ENCODE measurements around the gene EML1.

The EML1 gene

DNA sequence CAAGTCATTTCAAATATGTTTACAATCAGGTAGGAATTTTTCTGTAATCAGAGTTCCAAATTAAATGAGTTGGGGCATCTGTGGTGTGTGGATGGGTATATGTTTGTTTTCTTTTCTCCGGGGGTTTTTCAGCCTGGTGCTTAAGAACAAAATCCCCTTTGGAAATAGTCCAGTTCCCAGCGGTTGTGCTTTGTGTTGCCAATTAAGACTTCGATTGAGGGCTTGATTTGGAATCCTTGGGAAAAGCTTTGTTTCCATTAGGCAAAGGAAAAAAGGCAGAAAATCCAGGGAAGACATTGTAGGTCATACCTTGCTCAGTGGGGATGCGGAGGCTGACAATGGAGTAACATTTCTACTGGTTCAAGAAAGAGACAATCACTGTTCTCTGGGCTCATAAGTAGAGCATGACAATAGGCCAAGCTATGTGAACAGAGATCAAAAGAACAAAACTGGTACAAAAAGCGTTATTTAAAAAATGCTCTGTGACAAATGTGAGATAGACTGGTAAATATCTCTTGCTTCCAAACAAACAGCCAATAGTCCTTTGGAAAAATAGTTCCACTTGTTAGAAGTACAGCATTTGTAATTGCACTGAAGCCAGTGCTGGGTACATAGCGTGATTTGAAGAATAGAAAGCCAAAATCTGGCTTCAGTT, 79.7 kb downstream of the EML1 start:
- intact Hi-C loops (cut with DNase I; ENCODE audit: low total_unique reads), result no loop called here
- no peak overlapping the region for H3K4me3 ChIP-seq
- no peaks in the 10 kb centered on the region for H3K4me1 ChIP-seq
- TF ChIP-seq, protein P1, sequence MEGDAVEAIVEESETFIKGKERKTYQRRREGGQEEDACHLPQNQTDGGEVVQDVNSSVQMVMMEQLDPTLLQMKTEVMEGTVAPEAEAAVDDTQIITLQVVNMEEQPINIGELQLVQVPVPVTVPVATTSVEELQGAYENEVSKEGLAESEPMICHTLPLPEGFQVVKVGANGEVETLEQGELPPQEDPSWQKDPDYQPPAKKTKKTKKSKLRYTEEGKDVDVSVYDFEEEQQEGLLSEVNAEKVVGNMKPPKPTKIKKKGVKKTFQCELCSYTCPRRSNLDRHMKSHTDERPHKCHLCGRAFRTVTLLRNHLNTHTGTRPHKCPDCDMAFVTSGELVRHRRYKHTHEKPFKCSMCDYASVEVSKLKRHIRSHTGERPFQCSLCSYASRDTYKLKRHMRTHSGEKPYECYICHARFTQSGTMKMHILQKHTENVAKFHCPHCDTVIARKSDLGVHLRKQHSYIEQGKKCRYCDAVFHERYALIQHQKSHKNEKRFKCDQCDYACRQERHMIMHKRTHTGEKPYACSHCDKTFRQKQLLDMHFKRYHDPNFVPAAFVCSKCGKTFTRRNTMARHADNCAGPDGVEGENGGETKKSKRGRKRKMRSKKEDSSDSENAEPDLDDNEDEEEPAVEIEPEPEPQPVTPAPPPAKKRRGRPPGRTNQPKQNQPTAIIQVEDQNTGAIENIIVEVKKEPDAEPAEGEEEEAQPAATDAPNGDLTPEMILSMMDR (IDR thresholded peaks at IDR 0.05), result no peak
- no peaks in the 10 kb centered on the region for H3K9me3 ChIP-seq
- H3K27me3 ChIP-seq, result no peaks in the 10 kb centered on the region
- no peaks in the 10 kb centered on the region for H3K36me3 ChIP-seq
- no peak overlapping the region for H3K27ac ChIP-seq
- DNase-seq, result no peak

DNA sequence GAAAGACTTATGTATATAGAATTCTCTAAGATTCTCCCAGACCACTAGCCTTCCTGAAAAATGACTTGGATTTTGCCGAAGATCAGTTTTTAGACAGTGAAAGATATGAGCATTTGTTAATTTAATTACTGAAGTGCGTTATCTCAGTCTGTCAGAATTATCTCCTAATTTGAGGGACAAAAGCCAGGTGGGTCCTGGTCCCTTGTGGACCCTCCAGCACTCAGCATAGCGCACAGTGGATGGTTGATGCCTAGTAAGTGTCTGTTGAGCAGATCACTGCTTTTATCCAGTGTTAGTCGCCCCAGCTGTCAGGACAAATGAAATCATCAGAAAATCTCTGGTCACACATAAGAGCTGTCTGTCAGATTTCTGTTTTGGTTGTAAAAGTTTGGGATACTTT, 80.4 kb downstream of the EML1 start:
- no peaks in the 10 kb centered on the region for H3K9me3 ChIP-seq
- TF ChIP-seq, protein P1 (IDR thresholded peaks at IDR 0.05), result no peak
- no peaks in the 10 kb centered on the region for H3K36me3 ChIP-seq
- no peak for DNase-seq
- no peak overlapping the region for H3K4me3 ChIP-seq
- no peaks in the 10 kb centered on the region for H3K27me3 ChIP-seq
- H3K27ac ChIP-seq, result no peak overlapping the region
- intact Hi-C loops (cut with DNase I; ENCODE audit: low total_unique reads), result no loop called here
- H3K4me1 ChIP-seq, result peaks cover 0 to 2% (median 0%) of the 10 kb centered on the region in 4 donors

DNA sequence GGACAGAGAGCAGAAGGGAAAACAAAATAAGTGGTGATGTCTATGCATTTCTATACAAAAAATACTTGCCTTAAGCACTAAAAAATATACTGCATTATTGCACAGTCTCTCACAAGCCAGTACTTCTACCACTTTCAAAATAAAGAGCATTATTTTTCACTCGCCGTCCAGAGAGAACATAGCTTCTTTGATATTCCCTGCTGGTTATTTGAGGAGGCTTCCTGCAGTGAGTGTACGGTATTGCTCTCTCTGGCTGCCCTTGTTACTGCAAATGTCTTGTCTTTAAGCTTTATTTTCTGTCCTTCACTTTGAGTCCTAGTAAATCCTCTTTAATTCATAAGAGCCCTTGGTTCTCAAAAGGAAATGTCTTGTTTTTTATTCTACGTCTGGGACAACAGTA, 81.1 kb downstream of the EML1 start:
- intact Hi-C loops (cut with DNase I; ENCODE audit: low total_unique reads), result no loop called here
- H3K27me3 ChIP-seq, result no peaks in the 10 kb centered on the region
- H3K27ac ChIP-seq, result no peak overlapping the region
- DNase-seq, result no peak
- TF ChIP-seq, protein P1 (IDR thresholded peaks at IDR 0.05), result no peak
- H3K4me1 ChIP-seq, result peaks cover 0 to 9% (median 0%) of the 10 kb centered on the region in 4 donors
- H3K9me3 ChIP-seq, result no peaks in the 10 kb centered on the region
- no peaks in the 10 kb centered on the region for H3K36me3 ChIP-seq
- H3K4me3 ChIP-seq, result no peak overlapping the region

DNA sequence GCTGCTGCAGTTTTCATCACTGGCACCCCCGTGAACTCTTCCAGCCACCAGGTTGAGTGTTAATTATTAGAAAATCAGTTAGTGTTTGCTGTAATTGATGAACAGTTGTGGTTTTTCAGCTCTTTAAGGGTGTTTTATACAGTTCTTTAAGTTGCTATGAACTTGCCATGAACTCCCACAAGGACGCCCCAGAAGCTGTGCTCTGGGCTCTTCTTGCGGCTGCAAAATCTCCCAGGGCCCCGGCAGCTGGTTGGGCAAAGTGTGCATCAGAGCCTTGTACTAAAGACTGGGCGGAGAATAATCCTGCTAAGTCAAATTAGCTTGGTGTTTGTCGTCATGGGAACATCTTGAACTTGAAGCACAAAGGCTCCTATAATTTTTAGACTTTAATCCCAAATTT, 82.2 kb downstream of the EML1 start:
- Histone ChIP-seq H3K4me1 (peaks cover 0 to 20% (median 8%) of the 10 kb centered on the region in 4 donors), H3K36me3 (no peaks in the 10 kb centered on the region), H3K27ac (no peak overlapping the region), H3K27me3 (no peaks in the 10 kb centered on the region), H3K4me3 (no peak overlapping the region), H3K9me3 (no peaks in the 10 kb centered on the region)
- intact Hi-C loops (cut with DNase I; ENCODE audit: low total_unique reads), result loop anchor here (5.0 kb wide), 1 partner anchor 68 kb away; no protein-coding TSS in a partner anchor
- TF ChIP-seq, protein P1 (IDR thresholded peaks at IDR 0.05), result no peak
- DNase-seq, result no peak

DNA sequence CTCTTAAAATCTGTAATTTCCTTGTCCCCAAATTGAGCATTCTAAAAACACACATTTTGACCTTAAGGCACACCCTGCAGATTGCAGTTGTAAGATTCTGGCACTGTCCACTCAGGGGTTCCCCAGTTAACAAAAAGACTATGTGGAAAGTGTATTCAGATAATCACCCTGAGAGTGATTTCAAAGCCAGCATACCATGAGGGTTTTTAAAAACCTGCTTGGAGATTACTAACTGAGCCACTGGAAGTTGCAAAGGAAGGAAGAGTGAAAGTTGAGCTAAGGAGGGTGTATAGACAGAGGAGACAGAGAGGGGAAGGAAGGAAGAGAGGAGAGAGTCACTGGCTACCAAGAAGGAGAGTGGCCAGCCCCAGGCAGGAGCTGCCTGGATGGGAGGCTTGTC, 82.6 kb downstream of the EML1 start:
- TF ChIP-seq, protein P1 (IDR thresholded peaks at IDR 0.05), result no peak
- Histone ChIP-seq H3K36me3 (no peaks in the 10 kb centered on the region), H3K9me3 (no peaks in the 10 kb centered on the region), H3K4me3 (no peak overlapping the region), H3K27me3 (no peaks in the 10 kb centered on the region), H3K27ac (no peak overlapping the region), H3K4me1 (peaks cover 0 to 23% (median 9%) of the 10 kb centered on the region in 4 donors)
- intact Hi-C loops (cut with DNase I; ENCODE audit: low total_unique reads), result loop anchor here (5.0 kb wide), 1 partner anchor 69 kb away; no protein-coding TSS in a partner anchor
- no peak for DNase-seq

Measured in tibial artery (tissue), 4 donors.